HG03025 (cell line): ENCODE data around the gene DDA1.
"Not testable (repeated sequence)": the region's sequence is repeated elsewhere in the genome, so short reads cannot be mapped to it uniquely, and the experiment has no call there.

Experiments used
- ATAC-seq: cut with Tn5 transposase; IDR thresholded peaks from one replicate; pipeline ENCODE4 v1.9.1; 2021; ENCODE audit warnings: mild to moderate bottlenecking, moderate library complexity; ENCODE audit not compliant: unreplicated experiment, low FRiP score

Gene DDA1

GRCh38 chr19:17286263-17286662 lies 23.1 kb upstream of the DDA1 start:
- no peak for ATAC-seq

GRCh38 chr19:17286752-17287151 lies 22.6 kb upstream of the DDA1 start:
- no peak for ATAC-seq

- ATAC-seq: no peak
Observed at GRCh38 chr19:17289489-17289888, 19.9 kb upstream of the DDA1 start.

GRCh38 chr19:17292301-17293074 lies 16.9 kb upstream of the DDA1 start:
- ATAC-seq: no peak

GRCh38 chr19:17293605-17294004 lies 15.8 kb upstream of the DDA1 start:
- ATAC-seq: no peak

- ATAC-seq: no peak
Observed at GRCh38 chr19:17294051-17294891, 15.1 kb upstream of the DDA1 start.

GRCh38 chr19:17295551-17295950 lies 13.8 kb upstream of the DDA1 start:
- ATAC-seq: not testable (repeated sequence)

GRCh38 chr19:17296273-17296672 lies 13.1 kb upstream of the DDA1 start:
- no peak for ATAC-seq

- no peak for ATAC-seq
Observed at GRCh38 chr19:17296976-17297375, 12.4 kb upstream of the DDA1 start.

GRCh38 chr19:17300992-17301619 lies 8.3 kb upstream of the DDA1 start:
- no peak for ATAC-seq

GRCh38 chr19:17302391-17303166 lies 6.8 kb upstream of the DDA1 start:
- ATAC-seq: no peak

- peak; percentile 53 for ATAC-seq
Observed at GRCh38 chr19:17303167-17303939, 6.0 kb upstream of the DDA1 start, which contains the start of gene ABHD8. Gene ABHD8 (minus strand): TSS chr19:17303425. CDS start chr19:17301616, 1,809 bp downstream.

- no peak for ATAC-seq
Observed at GRCh38 chr19:17303940-17304267, 5.5 kb upstream of the DDA1 start.

- no peak for ATAC-seq
Observed at GRCh38 chr19:17304386-17305215, 4.8 kb upstream of the DDA1 start.

- ATAC-seq: no peak
Observed at GRCh38 chr19:17305216-17305516, 4.2 kb upstream of the DDA1 start.

- ATAC-seq: peak; percentile 54
Observed at GRCh38 chr19:17305517-17306284, 3.7 kb upstream of the DDA1 start, which contains the start of gene MRPL34. Gene MRPL34 (plus strand): TSS chr19:17305872. CDS start chr19:17305893, 21 bp downstream.

GRCh38 chr19:17306285-17306714 lies 3.1 kb upstream of the DDA1 start:
- no peak for ATAC-seq

- no peak for ATAC-seq
Observed at GRCh38 chr19:17307876-17308377, 1.4 kb upstream of the DDA1 start.
